Stimulated activated CD4-positive, alpha-beta T cell treated with anti-CD3 and anti-CD28 coated beads, Interleukin-1b, Interleukin-23, amount 100 ng/mL, for 24 hours (primary cell): ENCODE data around the gene PACRG.

Experiments used
- DNase-seq, 4 experiments: peaks; one replicate each; pipeline ENCODE4 v3.0.0-alpha.2; 2020; ENCODE audit warnings: low read depth in 4 of 4, low spot score in 1 of 4

The PACRG gene

DNA sequence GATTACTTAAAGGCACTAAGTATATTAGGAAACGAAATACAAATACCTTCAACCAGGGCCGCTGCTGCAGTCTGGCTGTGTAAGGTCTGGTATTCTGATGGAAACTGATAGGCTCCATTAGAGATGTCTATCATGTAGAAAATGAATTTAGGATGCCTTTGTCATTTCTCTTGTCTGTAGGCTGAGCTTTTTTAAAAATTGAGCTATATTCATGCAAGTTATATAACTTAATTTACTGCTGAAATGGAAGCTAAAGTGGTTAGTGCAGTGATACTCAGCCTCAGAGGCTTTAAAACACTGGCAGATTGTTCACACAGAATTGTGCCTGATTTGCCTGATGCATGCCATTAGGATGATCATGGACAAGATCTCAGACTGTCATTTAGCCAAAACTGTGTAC lies 400.6 kb downstream of the PACRG start:
- DNase-seq, result no peak

DNA sequence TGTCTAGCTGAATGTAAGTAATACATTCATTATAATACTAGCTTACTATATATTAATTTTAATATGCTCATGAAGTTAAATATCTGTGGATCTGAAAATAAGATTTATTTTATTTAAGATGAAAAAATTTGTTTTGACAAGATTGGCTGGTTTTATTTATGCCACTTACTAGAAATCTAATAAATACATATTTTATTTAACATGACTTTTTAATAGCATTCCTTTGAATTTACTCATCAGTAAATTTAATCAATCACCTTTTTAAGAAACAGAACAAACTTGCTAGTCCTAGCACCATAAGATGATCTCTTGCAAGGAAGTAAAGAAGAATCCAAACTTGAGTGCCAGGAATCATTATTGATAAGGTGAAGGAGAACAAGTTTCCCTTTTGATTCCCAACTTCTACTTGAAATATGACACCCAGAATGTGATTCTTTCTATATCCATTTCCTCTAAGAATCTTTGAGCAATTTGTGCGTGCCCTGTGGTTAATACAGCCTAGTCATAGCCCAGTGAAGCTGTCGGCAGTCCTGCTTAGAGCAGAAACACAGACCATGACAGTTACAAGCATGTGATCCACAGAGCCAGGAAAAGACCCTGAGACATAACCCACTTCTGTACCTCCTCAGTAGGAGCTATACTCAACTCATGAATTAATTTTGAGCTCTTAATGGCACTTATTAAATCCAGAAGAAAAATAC lies 404.4 kb downstream of the PACRG start:
- no peak for DNase-seq

DNA sequence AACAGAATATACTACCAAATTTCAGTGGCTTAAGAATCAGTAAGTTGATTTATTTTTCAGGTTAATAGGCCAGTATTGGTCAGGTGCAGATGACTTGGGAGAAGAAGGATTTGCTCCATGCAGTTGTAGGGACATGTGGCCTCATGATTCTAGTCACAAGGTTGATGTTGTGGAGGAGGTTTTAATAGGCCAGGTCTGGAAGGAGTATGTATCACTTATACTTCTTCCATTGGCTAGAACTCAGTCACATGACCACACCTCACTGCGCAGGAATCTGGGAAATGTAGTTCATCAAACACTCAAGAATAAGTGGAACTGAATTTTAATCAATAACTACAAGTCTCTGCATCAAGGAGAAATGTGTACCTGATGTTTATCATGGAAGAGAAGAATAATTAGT lies 405.2 kb downstream of the PACRG start:
- no peak for DNase-seq

DNA sequence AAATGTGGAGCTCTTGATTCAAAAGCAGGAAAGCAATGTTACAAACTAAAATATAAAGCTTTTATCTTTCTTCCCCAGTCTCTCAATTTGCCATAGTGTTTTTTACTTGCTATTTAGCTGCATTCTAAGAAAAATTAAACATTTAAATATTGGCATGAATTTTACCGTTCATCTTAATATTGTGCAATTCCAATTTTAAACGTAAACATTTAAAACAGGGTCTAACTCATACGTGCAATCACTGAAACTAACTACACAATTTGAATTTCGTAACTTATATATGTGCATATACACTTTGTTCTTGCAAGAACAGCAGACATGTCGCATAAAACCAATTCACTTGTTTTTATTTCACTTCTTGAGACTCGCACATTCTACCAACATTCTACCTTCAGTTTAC lies 405.9 kb downstream of the PACRG start:
- DNase-seq, result no peak

DNA sequence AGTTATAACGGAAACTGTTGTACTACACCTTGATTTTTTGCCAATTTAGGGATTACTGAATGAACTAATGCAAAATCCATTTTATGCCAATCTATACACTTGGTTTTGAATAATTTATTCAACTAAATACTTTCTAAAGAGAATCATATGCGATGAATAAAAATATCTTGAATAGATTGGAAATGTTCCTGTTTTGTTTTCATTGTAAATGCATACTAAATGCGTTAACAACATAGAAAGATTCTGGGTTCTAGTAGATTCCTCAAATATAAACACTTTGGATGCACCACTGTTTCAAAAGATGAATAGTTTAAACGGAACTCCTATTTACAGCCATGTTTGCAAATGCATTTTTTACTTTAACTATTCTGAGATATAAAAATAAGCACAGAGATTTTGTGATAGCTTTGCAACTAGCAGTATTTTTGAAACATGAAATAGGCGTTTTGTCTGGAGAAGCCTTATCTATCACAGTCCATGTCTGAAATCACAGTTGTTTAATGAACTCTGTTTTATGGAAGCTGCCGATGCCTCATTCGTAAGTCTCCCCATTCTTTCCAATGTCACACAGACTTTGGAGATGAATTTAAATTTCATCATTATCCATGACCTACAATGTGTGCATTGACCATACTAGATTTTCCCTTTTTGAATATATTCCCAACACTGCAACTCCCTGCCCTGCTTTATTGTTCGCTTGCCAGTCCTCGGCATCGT lies 409.1 kb downstream of the PACRG start:
- DNase-seq, result no peak

DNA sequence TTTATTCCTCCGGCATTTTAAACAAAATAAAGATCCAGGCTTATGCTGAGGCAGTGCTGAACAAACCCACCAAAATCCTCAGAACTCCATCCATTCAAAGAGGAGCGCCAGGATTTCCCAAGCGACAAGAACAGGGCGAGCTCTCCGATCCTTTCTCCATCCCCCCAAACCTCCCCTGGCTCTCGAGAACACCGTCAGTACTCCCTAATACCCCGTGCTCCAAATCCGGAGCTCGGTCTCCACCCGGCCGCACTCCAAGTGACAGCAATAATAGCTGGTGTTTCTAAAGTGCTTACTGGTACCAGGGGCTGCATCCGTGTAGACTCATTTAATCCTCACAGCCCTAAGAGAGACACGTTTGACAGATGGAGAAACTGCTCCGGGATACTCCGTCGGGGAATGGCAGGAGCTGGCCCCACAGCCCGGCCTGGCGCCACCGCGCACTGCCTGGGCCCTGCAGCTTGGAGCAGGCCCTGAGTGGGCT lies 409.7 kb downstream of the PACRG start:
- no peak for DNase-seq

GRCh38 chr6:163146036-163146435 lies 418.3 kb downstream of the PACRG start:
- no peak for DNase-seq

DNA sequence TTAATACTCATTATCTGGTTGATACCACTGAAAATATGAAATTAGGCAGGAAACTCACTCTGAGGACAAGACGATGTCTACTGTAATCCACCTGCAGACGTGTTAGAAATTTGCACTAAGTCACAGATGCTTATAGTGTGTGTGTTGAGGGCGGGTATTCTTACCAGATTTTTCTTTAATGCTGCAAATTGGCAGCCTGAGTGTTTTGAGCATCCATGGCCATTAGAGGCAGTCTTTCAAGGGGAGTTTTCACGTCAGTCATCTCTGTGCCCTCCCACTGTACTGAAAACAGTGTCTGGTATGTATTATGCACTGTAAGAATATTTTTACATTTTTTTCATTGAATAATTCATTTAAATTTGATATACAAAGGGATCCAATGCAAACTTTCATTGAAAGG lies 420.2 kb downstream of the PACRG start:
- no peak for DNase-seq

- DNase-seq, result no peak
Measured at GRCh38 chr6:163148451-163149278, 420.9 kb downstream of the PACRG start.

DNA sequence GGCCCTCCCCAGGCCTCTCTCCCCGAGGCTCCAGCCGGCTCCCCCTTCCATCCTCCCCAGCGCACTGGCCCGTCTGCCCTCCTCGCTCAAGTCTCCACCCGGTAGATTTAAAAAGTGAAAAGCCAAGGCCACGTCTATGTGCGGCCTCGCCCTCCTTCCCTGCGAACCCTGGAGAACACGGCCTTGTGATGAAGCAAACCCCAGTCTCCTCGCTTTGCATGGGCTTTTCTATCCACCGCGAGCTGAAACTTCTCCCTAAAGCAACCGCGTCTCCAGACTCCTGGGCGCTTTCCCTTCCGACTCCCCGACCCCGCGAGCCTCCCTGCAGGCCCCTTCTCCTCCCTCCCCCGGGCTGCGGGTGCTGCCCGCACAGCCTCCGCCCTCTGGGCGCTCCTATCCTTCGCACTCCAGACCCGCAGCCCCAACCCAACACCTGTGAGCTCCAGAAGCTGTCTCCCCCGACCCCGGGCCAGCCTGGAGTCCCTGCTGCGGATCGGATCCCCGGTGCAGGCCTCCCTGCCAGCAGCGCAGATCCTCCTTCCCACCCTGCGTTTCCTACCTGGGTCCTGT lies 421.6 kb downstream of the PACRG start:
- DNase-seq, result no peak

- DNase-seq, result no peak
Measured at GRCh38 chr6:163151212-163151611, 423.4 kb downstream of the PACRG start.

DNA sequence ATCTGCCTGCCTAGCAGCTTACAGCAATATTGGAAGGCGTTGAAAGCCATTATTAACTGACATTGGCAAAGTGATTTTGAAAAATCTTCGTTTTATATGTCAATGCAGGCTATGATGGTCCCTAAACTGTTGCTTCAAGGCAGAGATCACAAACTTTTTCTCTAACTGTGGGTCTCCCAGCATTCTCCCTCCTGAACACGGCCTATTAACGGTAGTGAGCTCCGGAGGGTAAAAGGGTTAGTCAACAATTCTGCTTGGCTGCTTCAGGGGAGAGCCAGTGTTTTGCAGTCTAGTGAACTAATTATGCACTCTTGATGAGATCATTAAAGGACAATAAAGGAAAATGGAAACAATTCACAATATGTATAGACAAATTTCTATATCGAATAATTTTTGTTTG lies 424.9 kb downstream of the PACRG start:
- no peak for DNase-seq

DNA sequence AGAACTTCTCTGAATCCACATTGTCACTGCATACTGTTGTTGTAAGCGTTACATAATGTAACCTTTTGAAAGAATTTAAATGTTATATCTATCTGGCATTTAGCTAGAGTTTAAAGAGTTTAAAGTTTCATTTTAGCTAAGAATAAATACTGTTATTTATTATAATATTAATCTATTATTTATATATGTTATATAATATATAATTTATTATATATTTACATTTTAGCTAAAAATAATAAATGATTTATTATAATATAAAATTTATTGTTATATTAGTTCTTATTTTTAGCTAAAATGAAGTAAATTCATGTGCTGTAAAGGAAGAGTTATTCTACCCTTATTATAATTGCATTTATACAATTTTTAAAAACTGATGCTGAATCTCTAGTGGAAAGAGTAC lies 431.3 kb downstream of the PACRG start:
- DNase-seq, result no peak

GRCh38 chr6:163159689-163160088 lies 431.9 kb downstream of the PACRG start:
- no peak for DNase-seq

- no peak for DNase-seq
Measured at GRCh38 chr6:163162007-163162873, 434.5 kb downstream of the PACRG start.

DNA sequence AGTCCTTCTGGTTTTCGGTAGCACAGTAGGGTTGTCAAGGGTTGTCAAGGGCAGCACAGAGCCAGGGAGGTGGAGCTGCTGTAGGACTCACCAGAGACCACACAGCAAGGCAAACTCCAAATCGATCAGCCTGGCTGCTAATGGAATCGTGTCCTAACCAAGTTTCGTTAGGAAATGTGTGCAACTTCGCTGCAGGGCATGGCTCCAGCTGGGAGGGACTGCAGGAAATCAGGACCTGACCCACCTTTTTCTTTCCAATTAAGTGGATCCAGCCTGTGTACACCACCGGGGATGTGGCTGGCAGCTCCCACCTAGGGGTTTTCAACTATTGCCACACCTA lies 435.1 kb downstream of the PACRG start:
- no peak for DNase-seq

- no peak for DNase-seq
Measured at GRCh38 chr6:163164175-163164900, 436.6 kb downstream of the PACRG start.

- no peak for DNase-seq
Measured at GRCh38 chr6:163165155-163165910, 437.6 kb downstream of the PACRG start.

- no peak for DNase-seq
Measured at GRCh38 chr6:163165922-163166321, 438.1 kb downstream of the PACRG start.
